Glomerular visceral epithelial cell (primary cell): ENCODE data around the gene PRKAG1.
A peak's percentile ranks its signal among the peaks of the same experiment; 100 is the strongest.

Experiments used
- DNase-seq: peaks from one replicate; pipeline ENCODE4 v3.0.0-alpha.2; 2016; ENCODE audit errors: extremely low spot score

The PRKAG1 gene

GRCh38 chr12:48982397-48983080 lies 36.0 kb downstream of the PRKAG1 start:
- no peak for DNase-seq

- DNase-seq: no peak
Measured at GRCh38 chr12:48981757-48982157, 36.8 kb downstream of the PRKAG1 start.

GRCh38 chr12:48980953-48981756 lies 37.4 kb downstream of the PRKAG1 start:
- no peak for DNase-seq

DNA sequence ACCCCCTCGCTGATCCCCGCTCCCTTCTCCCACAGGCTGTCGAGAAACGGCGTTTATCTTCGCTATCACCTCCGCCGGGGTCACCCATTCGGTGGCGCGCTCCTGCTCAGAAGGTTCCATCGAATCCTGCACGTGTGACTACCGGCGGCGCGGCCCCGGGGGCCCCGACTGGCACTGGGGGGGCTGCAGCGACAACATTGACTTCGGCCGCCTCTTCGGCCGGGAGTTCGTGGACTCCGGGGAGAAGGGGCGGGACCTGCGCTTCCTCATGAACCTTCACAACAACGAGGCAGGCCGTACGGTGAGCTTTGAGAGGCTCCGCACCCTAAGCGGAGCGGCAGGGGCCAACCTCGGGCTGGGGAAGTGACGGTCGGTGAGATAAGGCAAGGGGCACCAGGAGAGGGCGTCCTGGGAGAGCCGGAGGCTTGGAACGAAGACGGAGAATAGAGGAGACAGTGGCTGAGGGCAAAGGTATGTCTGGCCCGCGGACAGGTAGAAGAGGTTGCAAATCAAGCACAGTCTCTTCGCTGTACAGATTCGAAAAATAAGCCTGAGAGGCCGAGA lies 38.1 kb downstream of the PRKAG1 start:
- no peak for DNase-seq

GRCh38 chr12:48979602-48980388 lies 38.8 kb downstream of the PRKAG1 start:
- DNase-seq: no peak

GRCh38 chr12:48978741-48979601 lies 39.6 kb downstream of the PRKAG1 start:
- no peak for DNase-seq

DNA sequence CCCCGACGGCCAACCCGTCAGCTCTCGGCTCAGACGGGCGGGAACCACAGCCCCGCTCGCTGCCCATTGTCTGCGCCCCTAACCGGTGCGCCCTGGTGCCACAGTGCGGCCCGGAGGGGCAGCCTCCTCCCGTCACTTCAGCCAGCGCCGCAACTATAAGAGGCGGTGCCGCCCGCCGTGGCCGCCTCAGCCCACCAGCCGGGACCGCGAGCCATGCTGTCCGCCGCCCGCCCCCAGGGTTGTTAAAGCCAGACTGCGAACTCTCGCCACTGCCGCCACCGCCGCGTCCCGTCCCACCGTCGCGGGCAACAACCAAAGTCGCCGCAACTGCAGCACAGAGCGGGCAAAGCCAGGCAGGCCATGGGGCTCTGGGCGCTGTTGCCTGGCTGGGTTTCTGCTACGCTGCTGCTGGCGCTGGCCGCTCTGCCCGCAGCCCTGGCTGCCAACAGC lies 40.3 kb downstream of the PRKAG1 start, which contains the start of gene WNT1:
Gene WNT1 (plus strand): TSS at position 32 of the 450 bp plus-strand sequence. CDS start 329 bp downstream, at position 361.
- no peak for DNase-seq

- DNase-seq: no peak
Measured at GRCh38 chr12:48977290-48978281, 41.0 kb downstream of the PRKAG1 start.

- DNase-seq: no peak
Measured at GRCh38 chr12:48973941-48974673, 44.5 kb downstream of the PRKAG1 start.

DNA sequence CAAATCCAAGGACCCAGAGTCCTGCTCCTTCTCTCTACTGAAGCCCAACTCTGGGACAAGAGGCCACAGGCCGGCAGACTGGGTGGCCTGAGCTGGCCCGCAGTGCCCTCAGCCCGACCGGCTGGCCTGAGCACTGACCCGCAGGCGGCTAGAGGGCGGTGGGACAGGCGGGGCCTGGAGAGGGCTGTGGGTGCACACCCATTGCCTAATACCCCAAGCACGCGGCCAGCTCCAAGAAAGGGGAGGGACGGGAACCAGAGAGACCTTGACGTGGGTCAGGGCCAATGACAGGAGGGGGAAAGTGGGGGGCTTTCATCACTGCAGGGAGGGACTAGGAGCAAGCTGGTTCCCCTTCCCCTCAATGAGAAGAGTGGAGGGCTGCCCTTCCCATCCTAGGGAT lies 45.0 kb downstream of the PRKAG1 start:
- peak; percentile 59 for DNase-seq

- DNase-seq: no peak
Measured at GRCh38 chr12:48972952-48973483, 45.6 kb downstream of the PRKAG1 start.

- DNase-seq: peak; percentile 91
Measured at GRCh38 chr12:48972213-48972951, 46.2 kb downstream of the PRKAG1 start.

GRCh38 chr12:48970702-48971334 lies 47.8 kb downstream of the PRKAG1 start:
- DNase-seq: no peak

DNA sequence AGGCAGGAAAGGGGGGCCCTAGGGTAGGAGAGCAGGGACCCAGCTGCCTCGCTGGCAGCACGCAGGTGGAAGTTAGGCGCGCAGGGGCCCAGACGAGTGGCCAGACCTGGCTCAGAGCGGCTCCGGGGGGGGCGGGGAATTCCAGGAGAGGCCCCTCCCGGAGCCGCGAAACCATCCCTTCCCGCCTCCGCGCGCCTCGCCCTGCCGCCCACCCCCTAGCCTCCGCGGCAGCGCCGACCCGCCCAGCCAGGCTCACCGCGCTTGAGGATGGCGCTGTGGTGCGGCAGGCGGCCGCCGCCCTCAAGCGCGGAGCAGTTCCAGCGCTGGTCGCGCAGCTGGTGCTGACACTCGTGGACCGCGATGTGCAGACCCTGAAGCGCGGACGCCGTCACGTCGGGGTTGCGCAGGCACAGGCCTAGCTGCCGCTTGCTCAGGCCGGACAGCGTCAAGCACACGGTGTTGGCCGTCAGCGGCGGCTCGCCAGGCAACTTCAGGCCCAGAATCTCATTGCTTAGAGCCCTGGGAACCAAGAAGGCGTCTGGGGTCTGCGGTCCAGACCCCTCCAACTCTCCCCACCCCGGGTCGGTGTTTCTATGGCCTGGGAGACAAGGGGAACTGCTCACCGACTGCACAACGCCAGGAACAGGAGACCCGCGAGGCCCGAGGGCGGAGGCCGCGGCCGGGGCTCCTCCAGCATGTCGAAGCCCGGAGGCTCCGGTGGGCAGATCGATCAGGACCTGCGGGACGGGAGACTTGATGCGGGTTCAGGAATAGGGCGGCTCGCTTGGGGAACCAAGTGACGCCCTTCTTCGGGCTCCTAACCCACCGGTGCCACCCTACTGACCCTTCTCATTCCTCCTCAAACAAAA lies 48.5 kb downstream of the PRKAG1 start:
- no peak for DNase-seq

DNA sequence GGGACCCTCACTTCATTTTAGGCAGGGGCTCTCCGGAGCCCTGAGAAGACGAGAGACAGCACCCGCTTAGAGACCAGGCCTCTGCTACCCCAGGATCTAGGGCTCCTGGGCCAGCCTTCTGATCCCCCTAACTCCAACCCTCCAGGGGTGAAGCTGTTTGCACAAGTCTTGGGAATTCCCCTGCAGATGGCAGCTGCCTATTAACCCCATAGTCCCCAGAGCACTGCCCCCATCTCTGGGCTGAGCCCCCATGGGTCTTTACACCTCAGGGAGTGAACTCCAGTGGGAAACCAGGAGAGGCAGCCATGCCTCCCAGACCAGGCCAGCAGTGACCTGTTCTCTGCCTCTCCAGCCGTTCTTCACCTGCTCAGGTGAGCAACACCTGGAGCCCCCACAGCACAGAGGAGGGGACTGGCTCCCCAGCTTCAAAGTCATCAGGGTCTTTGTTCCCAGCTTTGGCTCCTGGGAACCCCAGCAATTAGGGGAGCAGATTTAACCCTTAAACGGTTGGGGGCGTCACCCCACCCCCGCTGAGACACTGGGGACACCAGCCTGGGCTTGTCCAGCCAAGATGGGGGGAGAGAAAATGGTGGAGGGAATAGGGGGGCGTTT lies 49.3 kb downstream of the PRKAG1 start:
- DNase-seq: no peak

GRCh38 chr12:48968467-48968866 lies 50.1 kb downstream of the PRKAG1 start:
- DNase-seq: no peak
